A673 (cell line): Measurements from ENCODE around the gene BABAM2. TPM values are rescaled to one million over a fixed set of nuclear protein-coding genes. Genes with fewer than 3 reads are reported as not detected.

ENCODE experiments used
- BruUV-seq: library from RNA; stranded (reverse); fragments of 400-500 nt; replicated peaks from 2 replicates; lab custom pipeline; 2021; lab: Mats Ljungman, UMichigan
- CTCF ChIA-PET: fragments of 300-600 bp; sonication (Branson Sonifier 250); formaldehyde crosslinking; loops from one replicate; lab custom pipeline; 2022; ENCODE audit warnings: antibody characterized with exemption; lab: Charles Lee
- POLR2A ChIA-PET: fragments of 300-600 bp; sonication (Branson Sonifier 250); formaldehyde crosslinking; loops from one replicate; lab custom pipeline; 2022; ENCODE audit warnings: antibody characterized with exemption; ENCODE audit not compliant: low non-redundant PET; lab: Charles Lee
- DNase-seq: peaks from one replicate; pipeline ENCODE4 v3.0.0-alpha.2; 2015; ENCODE audit warnings: low spot score
- H3K27ac ChIP-seq: fragments of 200-600 bp; sonication (generic); 2 replicates; pipeline ENCODE4 v1.5.1; 2016; ENCODE audit warnings: mixed run types, low read depth, mild to moderate bottlenecking, mixed read lengths, antibody characterized with exemption, low read length; ENCODE audit not compliant: poor library complexity, severe bottlenecking
- H3K27me3 ChIP-seq: fragments of 200-600 bp; sonication (generic); replicated peaks from 2 replicates; pipeline ENCODE4 v1.6.1; 2017; ENCODE audit warnings: mixed run types, low read depth, mild to moderate bottlenecking, mixed read lengths, antibody characterized with exemption, low read length; ENCODE audit not compliant: insufficient read depth, poor library complexity
- H3K36me3 ChIP-seq: fragments of 200-600 bp; sonication (generic); 2 replicates; pipeline ENCODE4 v1.6.1; 2016; ENCODE audit warnings: mixed run types, mild to moderate bottlenecking, mixed read lengths, antibody characterized with exemption, low read length; ENCODE audit not compliant: insufficient read depth, poor library complexity, severe bottlenecking
- H3K4me1 ChIP-seq: fragments of 200-600 bp; sonication (generic); 2 replicates; pipeline ENCODE4 v1.6.1; 2017; ENCODE audit warnings: mixed run types, mild to moderate bottlenecking, mixed read lengths, antibody characterized with exemption, low read length; ENCODE audit not compliant: insufficient read depth, poor library complexity, severe bottlenecking
- H3K4me3 ChIP-seq: fragments of 200-600 bp; sonication (generic); 2 replicates; pipeline ENCODE4 v1.5.1; 2016; ENCODE audit warnings: low read depth, mixed run types, mild to moderate bottlenecking, mixed read lengths, low read length; ENCODE audit not compliant: poor library complexity, severe bottlenecking
- H3K9me3 ChIP-seq: fragments of 200-600 bp; sonication (generic); 2 replicates; pipeline ENCODE4 v1.6.1; 2016; ENCODE audit warnings: mixed run types, low read depth, mild to moderate bottlenecking, mixed read lengths, antibody characterized with exemption, low read length; ENCODE audit not compliant: poor library complexity, severe bottlenecking
- CTCF ChIP-seq: fragments of 300-800, 200-600 bp; sonication (generic); conservative IDR thresholded peaks from 2 replicates; pipeline ENCODE4 v1.5.1; 2017; ENCODE audit warnings: low read depth, mild to moderate bottlenecking, antibody characterized with exemption, low read length, moderate library complexity, mixed read lengths
- EZH2 ChIP-seq: fragments of 200-600 bp; sonication (generic); IDR thresholded peaks from 2 replicates; pipeline ENCODE4 v1.6.1; 2017; ENCODE audit warnings: borderline replicate concordance, low read depth, mild to moderate bottlenecking, mixed read lengths, antibody characterized with exemption, low read length; ENCODE audit not compliant: poor library complexity, severe bottlenecking
- intact Hi-C: fragments of 100-400 bp; cut with micrococcal nuclease; formaldehyde crosslinking; loops from one replicate; pipeline ENCODE4 v1.10.0; 2022; ENCODE audit not compliant: unreplicated experiment
- total RNA-seq: library from RNA; stranded (reverse); gene quantifications from 2 replicates; pipeline ENCODE4 v1.2.3, GENCODE V29; 2021

BABAM2 gene
- total RNA-seq, 1 experiment from 2014 or later, result 21.8 TPM

GRCh38 chr2:28286678-28287077, 396.1 kb downstream of the BABAM2 start:
- no peaks in the 10 kb centered on the region for H3K4me1 ChIP-seq
- DNase-seq, result no peak
- no peaks in the 10 kb centered on the region for H3K36me3 ChIP-seq
- POLR2A ChIA-PET, result no interaction called here
- no peak overlapping the region for H3K4me3 ChIP-seq
- CTCF ChIA-PET, result no interaction called here
- H3K9me3 ChIP-seq, result no peaks in the 10 kb centered on the region
- H3K27me3 ChIP-seq, result no peaks in the 10 kb centered on the region
- no peak for TF ChIP-seq CTCF
- TF ChIP-seq EZH2, result no peak
- intact Hi-C loops, result no loop called here
- BruUV-seq, result no TSS peak
- H3K27ac ChIP-seq, result no peak overlapping the region

- TF ChIP-seq CTCF (no peak), EZH2 (no peak)
- DNase-seq, result no peak
- POLR2A ChIA-PET, result no interaction called here
- H3K36me3 ChIP-seq, result no peaks in the 10 kb centered on the region
- no peaks in the 10 kb centered on the region for H3K27me3 ChIP-seq
- H3K4me1 ChIP-seq, result no peaks in the 10 kb centered on the region
- no peak overlapping the region for H3K27ac ChIP-seq
- intact Hi-C loops, result no loop called here
- H3K9me3 ChIP-seq, result no peaks in the 10 kb centered on the region
- CTCF ChIA-PET, result no interaction called here
- H3K4me3 ChIP-seq, result no peak overlapping the region
- BruUV-seq, result no TSS peak
Observed at GRCh38 chr2:28287256-28287915, 396.9 kb downstream of the BABAM2 start.

- POLR2A ChIA-PET, result no interaction called here
- Histone ChIP-seq H3K4me3 (no peak overlapping the region), H3K27ac (no peak overlapping the region), H3K36me3 (no peaks in the 10 kb centered on the region), H3K9me3 (no peaks in the 10 kb centered on the region), H3K27me3 (no peaks in the 10 kb centered on the region), H3K4me1 (no peaks in the 10 kb centered on the region)
- CTCF ChIA-PET, result no interaction called here
- no peak for DNase-seq
- intact Hi-C loops, result no loop called here
- no TSS peak for BruUV-seq
- TF ChIP-seq EZH2 (no peak), CTCF (no peak)
Observed at GRCh38 chr2:28288620-28289019, 398.1 kb downstream of the BABAM2 start.
